HAP-1 (cell line): Measurements from ENCODE around the gene FTSJ1.
"Not testable (repeated sequence)": the region's sequence is repeated elsewhere in the genome, so short reads cannot be mapped to it uniquely, and the experiment has no call there.

ENCODE experiments used
- DNase-seq, 2 experiments: peaks; one replicate each; pipeline ENCODE4 v3.0.0-alpha.2; 2016 to 2020; ENCODE audit warnings: low spot score in 2 of 2
- H3K27me3 ChIP-seq: fragments of 250-450 bp; sonication (Bioruptor Pico); 2 replicates; pipeline ENCODE4 v1.5.1; 2020; ENCODE audit warnings: low read depth, mild to moderate bottlenecking, moderate library complexity
- H3K36me3 ChIP-seq: fragments of 250-450 bp; sonication (Bioruptor Pico); replicated peaks from 2 replicates; pipeline ENCODE4 v1.5.1; 2020; ENCODE audit warnings: mild to moderate bottlenecking
- H3K4me1 ChIP-seq: fragments of 250-450 bp; sonication (Bioruptor Pico); 2 replicates; pipeline ENCODE4 v1.5.1; 2020; ENCODE audit warnings: mild to moderate bottlenecking
- H3K4me3 ChIP-seq: fragments of 250-450 bp; sonication (Bioruptor Pico); 2 replicates; pipeline ENCODE4 v1.5.1; 2020; ENCODE audit warnings: mild to moderate bottlenecking, moderate library complexity
- H3K9me3 ChIP-seq: fragments of 250-450 bp; sonication (Bioruptor Pico); 2 replicates; pipeline ENCODE4 v1.5.1; 2020; ENCODE audit warnings: mild to moderate bottlenecking, moderate library complexity
- in situ Hi-C: fragments of 300-500 bp; cut with MboI; formaldehyde crosslinking; loops from 3 replicates; pipeline ENCODE4 v1.14.3; 2020; ENCODE audit warnings: low sequenced_read_pairs, inconsistent platforms, mixed read lengths

FTSJ1 gene

GRCh38 chrX:48513670-48514069, 37.7 kb downstream of the FTSJ1 start:
- peaks cover 3% of the 10 kb centered on the region; the same call in 1 of the 2 replicates for H3K36me3 ChIP-seq
- DNase-seq, result no peak
- in situ Hi-C loops, result no loop called here
- H3K4me1 ChIP-seq, result no peaks in the 10 kb centered on the region
- no peak overlapping the region for H3K4me3 ChIP-seq
- H3K27me3 ChIP-seq, result no peaks in the 10 kb centered on the region
- no peaks in the 10 kb centered on the region for H3K9me3 ChIP-seq

- H3K27me3 ChIP-seq, result no peaks in the 10 kb centered on the region
- H3K4me3 ChIP-seq, result no peak overlapping the region
- H3K36me3 ChIP-seq, result peaks cover 3% of the 10 kb centered on the region; the same call in 1 of the 2 replicates
- H3K4me1 ChIP-seq, result no peaks in the 10 kb centered on the region
- in situ Hi-C loops, result no loop called here
- no peaks in the 10 kb centered on the region for H3K9me3 ChIP-seq
- DNase-seq, result no peak
Observed at GRCh38 chrX:48514126-48514806, 38.3 kb downstream of the FTSJ1 start.

GRCh38 chrX:48514868-48515460, 39.0 kb downstream of the FTSJ1 start:
- Histone ChIP-seq H3K4me1 (no peaks in the 10 kb centered on the region), H3K4me3 (no peak overlapping the region), H3K36me3 (peaks cover 3% of the 10 kb centered on the region; the same call in 1 of the 2 replicates), H3K27me3 (no peaks in the 10 kb centered on the region), H3K9me3 (no peaks in the 10 kb centered on the region)
- DNase-seq, result no peak
- in situ Hi-C loops, result no loop called here

- no peak for DNase-seq
- no peaks in the 10 kb centered on the region for H3K27me3 ChIP-seq
- in situ Hi-C loops, result no loop called here
- no peaks in the 10 kb centered on the region for H3K9me3 ChIP-seq
- H3K4me1 ChIP-seq, result peaks cover under 1% of the 10 kb centered on the region
- peaks cover 3% of the 10 kb centered on the region; the same call in 1 of the 2 replicates for H3K36me3 ChIP-seq
- H3K4me3 ChIP-seq, result no peak overlapping the region
Observed at GRCh38 chrX:48515842-48516241, 39.8 kb downstream of the FTSJ1 start.

- Histone ChIP-seq H3K36me3 (peaks cover 3% of the 10 kb centered on the region; the same call in 1 of the 2 replicates), H3K4me1 (peaks cover 4% of the 10 kb centered on the region), H3K9me3 (no peaks in the 10 kb centered on the region), H3K27me3 (no peaks in the 10 kb centered on the region), H3K4me3 (no peak overlapping the region)
- in situ Hi-C loops, result no loop called here
- no peak for DNase-seq
Observed at GRCh38 chrX:48516285-48516684, 40.3 kb downstream of the FTSJ1 start.

- H3K9me3 ChIP-seq, result no peaks in the 10 kb centered on the region
- peaks cover 3% of the 10 kb centered on the region; the same call in 1 of the 2 replicates for H3K36me3 ChIP-seq
- in situ Hi-C loops, result no loop called here
- peaks cover 4% of the 10 kb centered on the region for H3K4me1 ChIP-seq
- no peak for DNase-seq
- no peaks in the 10 kb centered on the region for H3K27me3 ChIP-seq
- no peak overlapping the region for H3K4me3 ChIP-seq
Observed at GRCh38 chrX:48516987-48517386, 41.0 kb downstream of the FTSJ1 start.

- H3K27me3 ChIP-seq, H3K9me3 ChIP-seq, H3K4me1 ChIP-seq, H3K4me3 ChIP-seq, in situ Hi-C loops, DNase-seq: not testable (repeated sequence)
- H3K36me3 ChIP-seq, result peaks cover 17% of the 10 kb centered on the region
Observed at GRCh38 chrX:48519481-48519880, 43.5 kb downstream of the FTSJ1 start.

GRCh38 chrX:48520455-48520854, 44.5 kb downstream of the FTSJ1 start:
- H3K4me3 ChIP-seq, result no peak overlapping the region
- no peaks in the 10 kb centered on the region for H3K9me3 ChIP-seq
- H3K27me3 ChIP-seq, result no peaks in the 10 kb centered on the region
- in situ Hi-C loops, result no loop called here
- H3K36me3 ChIP-seq, result peaks cover 27% of the 10 kb centered on the region
- DNase-seq, result no peak
- peaks cover 13% of the 10 kb centered on the region for H3K4me1 ChIP-seq

- in situ Hi-C loops, result no loop called here
- Histone ChIP-seq H3K27me3 (no peaks in the 10 kb centered on the region), H3K4me1 (peaks cover 13% of the 10 kb centered on the region), H3K36me3 (peaks cover 32% of the 10 kb centered on the region), H3K9me3 (no peaks in the 10 kb centered on the region), H3K4me3 (peak overlapping the region; percentile 65)
- DNase-seq, result peak in 1 of 2 experiments; percentile 39
Observed at GRCh38 chrX:48520976-48521352, 45.0 kb downstream of the FTSJ1 start.

GRCh38 chrX:48521353-48522243, 45.6 kb downstream of the FTSJ1 start, which contains the start of gene EBP:
EBP (plus strand) TSS chrX:48521808; CDS start chrX:48523772, 1,964 bp downstream.
- in situ Hi-C loops, result no loop called here

GRCh38 chrX:48522291-48522690, 46.3 kb downstream of the FTSJ1 start:
- Histone ChIP-seq H3K4me1 (peaks cover 13% of the 10 kb centered on the region), H3K9me3 (no peaks in the 10 kb centered on the region), H3K4me3 (peak overlapping the region; percentile 65), H3K27me3 (no peaks in the 10 kb centered on the region), H3K36me3 (peaks cover 45% of the 10 kb centered on the region)
- in situ Hi-C loops, result no loop called here
- DNase-seq, result peak in 1 of 2 experiments; percentile 25

More at GRCh38 chrX:48521353-48522243, 45.6 kb downstream of the FTSJ1 start, which contains the start of gene EBP:
- Histone ChIP-seq H3K9me3 (no peaks in the 10 kb centered on the region), H3K4me3 (peak within 1 kb of the TSS; percentile 65), H3K27me3 (no peaks in the 10 kb centered on the region), H3K4me1 (peaks cover 13% of the 10 kb centered on the region), H3K36me3 (peaks cover 38% of the 10 kb centered on the region)
- peak; percentile 97 to 99 for DNase-seq

- Histone ChIP-seq H3K27me3 (no peaks in the 10 kb centered on the region), H3K4me1 (peaks cover 13% of the 10 kb centered on the region), H3K9me3 (no peaks in the 10 kb centered on the region), H3K36me3 (peaks cover 59% of the 10 kb centered on the region), H3K4me3 (no peak overlapping the region)
- DNase-seq, result no peak
- in situ Hi-C loops, result no loop called here
Observed at GRCh38 chrX:48523682-48524081, 47.7 kb downstream of the FTSJ1 start.

GRCh38 chrX:48525853-48526252, 49.9 kb downstream of the FTSJ1 start:
- Histone ChIP-seq H3K4me1 (peaks cover 12% of the 10 kb centered on the region), H3K36me3 (peaks cover 67% of the 10 kb centered on the region)
- DNase-seq, H3K9me3 ChIP-seq, H3K4me3 ChIP-seq, H3K27me3 ChIP-seq, in situ Hi-C loops: not testable (repeated sequence)
